Posterior cingulate gyrus (tissue), 11 donors: ENCODE measurements around the gene OR2W3.
A peak's percentile ranks its signal among the peaks of the same experiment; 100 is the strongest.
"Not testable (repeated sequence)": the region's sequence is repeated elsewhere in the genome, so short reads cannot be mapped to it uniquely, and the experiment has no call there.

Experiments
- DNase-seq, 10 donors: peaks; one replicate each; pipeline versions ENCODE4 v3.0.0 to v3.0.0-alpha.2; 2020 to 2021; ENCODE audit warnings: mixed read lengths in 3 of 10
- intact Hi-C: fragments of 100-400 bp; cut with DNase I; formaldehyde crosslinking; loops from one replicate; pipeline ENCODE4 v1.15.1; 2023

The OR2W3 gene

DNA sequence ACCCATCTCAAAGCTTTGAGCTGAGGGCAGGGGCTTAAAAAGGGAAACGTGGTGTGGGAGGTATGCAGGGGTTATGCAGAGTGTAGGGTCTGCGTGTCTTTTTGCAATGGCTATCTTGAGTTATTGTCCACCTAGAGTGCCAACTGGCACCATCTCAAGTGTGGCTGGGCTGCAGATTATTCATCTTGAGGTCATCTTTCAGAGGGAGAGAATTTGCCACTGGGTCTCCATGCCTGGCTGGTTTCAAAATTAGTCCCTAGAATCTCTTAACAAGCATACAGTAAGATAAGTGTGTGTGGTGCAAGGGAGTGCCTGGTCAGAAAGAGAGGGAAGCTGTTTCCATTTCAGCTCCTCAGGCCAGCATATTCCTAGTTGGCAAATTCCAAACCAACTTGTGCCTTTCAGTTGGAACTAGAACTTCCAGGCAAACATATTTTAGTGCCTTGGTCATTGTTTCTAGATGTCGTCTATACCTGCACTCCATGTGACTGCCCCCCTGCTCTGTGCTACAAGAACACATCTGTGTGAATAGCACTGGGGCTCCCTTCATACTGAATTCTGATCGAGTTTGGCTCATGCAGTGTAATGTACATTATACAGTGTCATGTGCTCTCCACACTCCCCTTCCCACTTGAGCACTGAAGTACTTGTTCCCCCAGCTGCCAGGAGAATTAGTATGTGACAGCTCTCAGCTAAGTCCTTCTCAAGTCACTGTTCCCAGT lies 19.7 kb downstream of the OR2W3 start:
- intact Hi-C loops, result no loop called here
- DNase-seq, result no peak

- intact Hi-C loops, result no loop called here
- DNase-seq, result no peak
Measured at GRCh38 chr1:247919952-247920351, 24.6 kb downstream of the OR2W3 start, which contains the start of gene OR2T8. Gene OR2T8 (plus strand): TSS chr1:247920252. CDS start chr1:247921018, 766 bp downstream.

DNA sequence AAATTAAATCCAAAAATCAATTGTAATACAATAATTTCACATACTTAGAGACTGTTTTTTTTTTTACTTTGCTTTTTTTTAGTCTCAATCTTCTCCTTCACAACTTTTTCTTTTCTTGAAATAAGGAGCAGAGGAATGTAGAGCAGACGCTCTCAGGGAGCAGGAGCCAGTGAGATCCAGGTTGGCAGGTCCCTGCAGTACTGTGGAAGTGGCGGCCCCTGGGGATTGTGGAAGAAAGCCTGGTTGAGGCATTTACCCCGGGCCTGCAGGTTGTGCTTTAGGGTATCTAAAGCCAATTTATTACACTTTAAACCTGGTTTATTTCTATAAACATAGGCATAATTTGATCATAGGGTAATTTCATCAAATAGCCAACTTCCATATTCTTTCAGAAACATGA lies 28.6 kb downstream of the OR2W3 start:
- DNase-seq, result peak in 1 of 10 donors; percentile 43
- intact Hi-C loops, result no loop called here

GRCh38 chr1:247924868-247925267 lies 29.5 kb downstream of the OR2W3 start, which contains the start of gene OR2AJ1:
Gene OR2AJ1 (plus strand): TSS chr1:247924889. CDS start chr1:247933769, 8,880 bp downstream.
- intact Hi-C loops, result no loop called here
- DNase-seq, result no peak

- no peak for DNase-seq
- intact Hi-C loops, result no loop called here
Measured at GRCh38 chr1:247933989-247934388, 38.6 kb downstream of the OR2W3 start.

GRCh38 chr1:247935781-247936180 lies 40.4 kb downstream of the OR2W3 start:
- intact Hi-C loops, result no loop called here
- peak in 1 of 10 donors; percentile 71 for DNase-seq

GRCh38 chr1:247936415-247936814 lies 41.0 kb downstream of the OR2W3 start:
- intact Hi-C loops, result no loop called here
- DNase-seq, result no peak

DNA sequence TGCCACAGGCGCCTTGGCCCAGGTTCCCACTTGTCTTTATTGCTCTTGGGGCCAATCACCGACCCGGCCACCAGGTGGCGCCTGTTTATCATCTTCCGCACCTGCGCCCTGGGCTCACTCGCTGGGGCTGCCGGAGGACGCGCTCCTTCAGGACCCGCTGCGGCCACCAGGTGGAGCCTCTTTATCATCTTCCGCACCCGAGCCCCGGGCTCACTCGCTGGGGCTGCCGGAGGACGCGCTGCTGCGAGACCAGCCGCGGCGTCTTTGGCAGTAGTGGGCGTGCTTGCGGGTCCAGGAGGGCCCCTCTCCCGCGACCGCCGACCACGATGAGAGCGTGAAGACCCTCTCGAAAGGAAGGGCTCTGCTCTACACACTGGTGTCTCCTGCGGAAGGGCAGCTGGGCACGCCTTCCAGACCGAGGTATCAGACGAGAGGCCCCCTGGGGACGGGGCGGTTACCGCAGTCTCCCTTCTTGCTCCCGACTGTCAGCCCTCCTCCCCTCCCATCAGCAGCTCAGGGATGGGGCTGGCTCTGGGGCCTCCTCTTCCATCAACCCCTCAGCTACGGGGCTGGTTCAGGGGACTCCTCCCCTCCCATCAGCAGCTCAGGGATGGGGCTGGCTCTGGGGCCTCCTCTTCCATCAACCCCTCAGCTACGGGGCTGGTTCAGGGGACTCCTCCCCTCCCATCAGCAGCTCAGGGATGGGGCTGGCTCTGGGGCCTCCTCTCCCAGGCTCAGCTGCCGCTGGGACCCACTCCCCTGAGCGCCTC lies 41.8 kb downstream of the OR2W3 start:
- DNase-seq, result peak; percentile 71 to 96 (median 81)
- intact Hi-C loops, result not testable (repeated sequence)

DNA sequence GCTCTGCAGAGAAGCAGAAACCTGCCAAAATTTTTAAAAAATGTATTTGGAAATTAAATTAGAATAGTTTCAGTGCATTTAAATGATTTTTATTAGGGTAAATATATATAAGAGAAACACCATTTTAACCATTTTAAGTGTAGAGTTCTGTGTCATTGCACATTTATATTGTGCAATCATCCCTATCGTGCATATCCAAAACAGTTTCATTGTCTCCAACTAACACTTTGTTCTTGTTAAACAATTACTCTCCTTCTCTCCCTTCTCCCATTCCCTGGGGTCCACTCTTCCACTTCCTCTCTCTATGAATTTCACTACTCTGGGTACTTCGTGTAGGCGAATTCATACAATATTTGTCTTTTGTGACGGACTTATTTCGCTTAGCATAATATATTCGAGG lies 47.2 kb downstream of the OR2W3 start:
- intact Hi-C loops, result no loop called here
- DNase-seq, result no peak
